Measurements from ENCODE around the gene SGO2.
"Not testable (repeated sequence)": the region's sequence is repeated elsewhere in the genome, so short reads cannot be mapped to it uniquely, and the experiment has no call there.

Gene SGO2

GRCh38 chr2:200625958-200626363 lies 100.0 kb downstream of the SGO2 start:
- no peak for DNase-seq

GRCh38 chr2:200627110-200627770 lies 101.2 kb downstream of the SGO2 start:
- no peak for DNase-seq

- DNase-seq, result not testable (repeated sequence)
These were observed 102.5 kb downstream of the SGO2 start for GRCh38 chr2:200628461-200628860.

- DNase-seq, result no peak
These were observed 105.3 kb downstream of the SGO2 start for GRCh38 chr2:200631287-200631686.

All from activated CD4-positive, alpha-beta T cell treated with anti-CD3 and anti-CD28 coated beads, Interleukin-2, amount 50 U/mL, for 1 hour (primary cell).